Upper lobe of left lung (tissue), 4 donors: ENCODE measurements around the gene SPEN.
"Not testable (repeated sequence)": the region's sequence is repeated elsewhere in the genome, so short reads cannot be mapped to it uniquely, and the experiment has no call there.

Experiments
- CTCF ChIP-seq, 6 experiments: fragments of 450-650 bp in 4 of 6; fragments of 200-600 bp in 2 of 6; sonication (generic) in 2 of 6; IDR thresholded peaks; one replicate each; pipeline ENCODE4 v1.5.1; 2016 to 2019; ENCODE audit warnings: antibody characterized with exemption in 6 of 6
- POLR2AphosphoS5 ChIP-seq, 2 donors: sonication (generic); formaldehyde crosslinking; IDR thresholded peaks; one replicate each; pipeline ENCODE4 v1.5.1; 2017; ENCODE audit warnings: antibody characterized with exemption in 2 of 2

DNA sequence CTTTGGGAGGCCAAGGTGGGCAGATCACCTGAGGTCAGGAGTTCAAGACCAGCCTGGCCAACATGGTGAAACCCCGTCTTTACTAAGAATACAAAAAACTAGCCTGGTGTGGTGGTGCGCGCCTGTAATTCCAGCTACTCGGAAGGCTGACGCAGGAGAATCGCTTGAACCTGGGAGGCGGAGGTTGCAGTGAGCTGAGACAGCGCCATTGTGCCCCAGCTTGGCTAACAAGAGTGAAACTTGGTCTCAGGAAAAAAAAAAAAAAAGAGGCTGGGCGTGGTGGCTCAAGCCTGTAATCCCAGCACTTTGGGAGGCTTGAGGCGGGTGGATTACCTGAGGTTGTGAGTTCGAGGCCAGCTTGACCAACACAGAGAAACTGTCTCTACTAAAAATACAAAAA, 1.5 kb upstream of the SPEN start:
- not testable (repeated sequence) for TF ChIP-seq CTCF, POLR2AphosphoS5 (IDR thresholded peaks at IDR 0.05)
